ENCODE measurements around the gene SLC8B1. TPM values are rescaled to one million over a fixed set of nuclear protein-coding genes. Genes with fewer than 3 reads are reported as not detected.

Gene SLC8B1
- total and polyA plus RNA-seq, 2 of the 4 experiments (the other 2 are of a cell fraction) = 4.1 to 10.2 TPM

GRCh38 chr12:113359133-113359938 lies 24.4 kb upstream of the SLC8B1 start (continued):
- TF ChIP-seq NFE2L2 (IDR thresholded peaks at IDR 0.05; ENCODE audit: low read depth, low read length) = no peak
- TF ChIP-seq MXI1 (IDR thresholded peaks at IDR 0.05; ENCODE audit: borderline replicate concordance, low read depth, low read length) = no peak

GRCh38 chr12:113358381-113359132 lies 23.6 kb upstream of the SLC8B1 start, which contains the start of gene PLBD2:
TSS of gene PLBD2 (plus strand) at chr12:113358587. CDS start at chr12:113358601, 14 bp downstream.
- ATAC-seq (ENCODE audit: low read depth) (peak; percentile 98), DNase-seq (peak; percentile 89)
- Histone ChIP-seq H3K27ac (ENCODE audit: insufficient read depth, low read length) (peak within 1 kb of the TSS; percentile 51), H4K91ac (ENCODE audit: insufficient read depth, low read depth, low read length) (peak within 1 kb of the TSS; percentile 77), H3K4me2 (ENCODE audit: low read depth, low read length) (peak within 1 kb of the TSS; percentile 92), H3K36me3 (ENCODE audit: control insufficient read depth, insufficient read depth, low read length) (no peaks in the 10 kb centered on the region; the same call in 1 of the 2 replicates), H3K56ac (ENCODE audit: extremely low read depth, insufficient read depth, low read length) (no peak within 1 kb of the TSS), H4K8ac (ENCODE audit: low read depth in 2 of 2, low read length in 2 of 2) (peak within 1 kb of the TSS; percentile 83 to 96; a peak in 3 of 4 replicates), H3K9me1 (ENCODE audit: insufficient read depth, low read length) (peaks cover 9% of the 10 kb centered on the region), H2BK15ac (ENCODE audit: low read depth, low read length) (peak within 1 kb of the TSS; percentile 38; the same call in 1 of the 3 replicates), H3K4ac (ENCODE audit: low read depth, low read length) (peak within 1 kb of the TSS; percentile 84), H3K27me3 (ENCODE audit: control insufficient read depth, insufficient read depth, low read length) (no peaks in the 10 kb centered on the region), H4K5ac (ENCODE audit: low read depth, low read length) (peak within 1 kb of the TSS; percentile 88), H3K79me1 (ENCODE audit: low read depth in 1 of 2, low read length in 2 of 2) (peaks cover 9 to 36% of the 10 kb centered on the region in 2 experiments; a peak in 3 of 4 replicates), H2AK9ac (replicated peaks; ENCODE audit: low read depth, low read length, poor library complexity) (peak within 1 kb of the TSS; percentile 92), H3K14ac (replicated peaks; ENCODE audit: low read depth, low read length) (peak within 1 kb of the TSS; percentile 96), H2AK5ac (ENCODE audit: low read depth, low read length) (peak within 1 kb of the TSS; percentile 20; the same call in 1 of the 2 replicates), H3K4me3 (ENCODE audit: insufficient read depth, low read depth, low read length) (peak within 1 kb of the TSS; percentile 80), H3K18ac (ENCODE audit: low read depth, low read length) (peak within 1 kb of the TSS; percentile 68), H2BK20ac (ENCODE audit: low read depth, low read length) (0 out of 2 replicates have a peak within 1 kb of the TSS, but pooled peaks have one; percentile 66), H2BK5ac (ENCODE audit: low read depth, low read length, poor library complexity, severe bottlenecking) (peak within 1 kb of the TSS; percentile 40), H4K20me1 (ENCODE audit: insufficient read depth, low read length) (peaks cover 10% of the 10 kb centered on the region), H3K23ac (ENCODE audit: low read depth, low read length) (peak within 1 kb of the TSS; percentile 87; the same call in 1 of the 2 replicates), H3K9me3 (ENCODE audit: control insufficient read depth, insufficient read depth, low read length) (no peaks in the 10 kb centered on the region), H3K9ac (ENCODE audit: low read depth, low read length) (peak within 1 kb of the TSS; percentile 72), H3K4me1 (ENCODE audit: control insufficient read depth, insufficient read depth, low read length) (peaks cover 9% of the 10 kb centered on the region), H2BK120ac (ENCODE audit: low read depth, low read length) (peak within 1 kb of the TSS; percentile 67; the same call in 1 of the 2 replicates), H2AFZ (replicated peaks; ENCODE audit: low read length, poor library complexity) (peak within 1 kb of the TSS; percentile 97)
- intact Hi-C loops (cut with micrococcal nuclease) = loop anchor here (10.0 kb wide), 1 partner anchor 164 kb away; no protein-coding TSS in a partner anchor
- CTCF ChIA-PET = no interaction called here
- TF ChIP-seq BHLHE40 (IDR thresholded peaks at IDR 0.05; ENCODE audit: low read depth, low read length) (peak; percentile 85), CEBPB (IDR thresholded peaks at IDR 0.05; ENCODE audit: low read depth, low read length) (no peak), CHD1 (IDR thresholded peaks at IDR 0.05; ENCODE audit: low read depth, low read length) (no peak), MXI1 (IDR thresholded peaks at IDR 0.05; ENCODE audit: borderline replicate concordance, low read depth, low read length) (peak; percentile 94), RCOR1 (IDR thresholded peaks at IDR 0.05; ENCODE audit: insufficient replicate concordance, low read length) (peak; percentile 58), MAZ (IDR thresholded peaks at IDR 0.05; ENCODE audit: borderline replicate concordance, low read depth, low read length) (peak; percentile 84; the same call in 1 of the 2 replicates), RAD21 (IDR thresholded peaks at IDR 0.05; ENCODE audit: low read length) (peak; percentile 13; the same call in 1 of the 2 replicates), USF2 (IDR thresholded peaks at IDR 0.05; ENCODE audit: low read depth, low read length) (peak; percentile 94), POLR2A (IDR thresholded peaks at IDR 0.05; ENCODE audit: low read depth, low read length) (peak; percentile 39; the same call in 1 of the 2 replicates)
- dilution Hi-C loops (cut with HindIII; ENCODE audit: low sequenced_read_pairs, unreplicated experiment) = no loop called here
- in situ Hi-C loops (cut with MboI; ENCODE audit: low sequenced_read_pairs) = no loop called here
- whole genome bisulfite sequencing, 2 experiments (ENCODE audit: extremely low coverage in 2 of 2, insufficient read length in 1 of 2) = 0% methylated on average over 24 of the region's 67 CpGs; no CpG with 5 or more reads in 1 of the 2 experiments
- POLR2A ChIA-PET (ENCODE audit: unreplicated experiment) = no interaction called here
- no TSS peak for BruUV-seq (replicated peaks)

Measured in IMR-90 (cell line).